Measurements from ENCODE around the gene CHP2.

The CHP2 gene

GRCh38 chr16:23706439-23706838, 48.4 kb upstream of the CHP2 start (continued):
- TF ChIP-seq ZNF830 (tag by site-specific recombination; IDR thresholded peaks at IDR 0.05; ENCODE audit: low read depth) (no peak), ZNF398 (tag by site-specific recombination; IDR thresholded peaks at IDR 0.05) (no peak), ZNF26 (tag by site-specific recombination; IDR thresholded peaks at IDR 0.05) (no peak), ZNF596 (tag by site-specific recombination; IDR thresholded peaks at IDR 0.05) (no peak)

- ChIA-PET POLR2A (no interaction called here), CTCF (interaction anchor here (1.1 to 1.7 kb wide), 2 partner anchors 8 to 18 kb away, joined by 3 to 4 read pairs; no protein-coding TSS in a partner anchor)
- peak; percentile 84 for TF ChIP-seq SETDB1 (IDR thresholded peaks at IDR 0.05; ENCODE audit: insufficient read length, low read length)
- no peak for TF ChIP-seq MYNN (tag by site-specific recombination; IDR thresholded peaks at IDR 0.05; ENCODE audit: borderline replicate concordance)
- peak; percentile 61; the same call in 1 of the 2 replicates for TF ChIP-seq TRIM28 (IDR thresholded peaks at IDR 0.05; ENCODE audit: borderline replicate concordance, low read length)
- no peak for TF ChIP-seq SP3 (tag by site-specific recombination; IDR thresholded peaks at IDR 0.05)
- TF ChIP-seq BCL11A (tag by site-specific recombination; IDR thresholded peaks at IDR 0.05; ENCODE audit: low read depth): no peak
- TF ChIP-seq ZNF645 (tag by site-specific recombination; IDR thresholded peaks at IDR 0.05): no peak
- no peak overlapping the region for H3K4me3 ChIP-seq (ENCODE audit: low read depth, low read length)
- no peaks in the 10 kb centered on the region for H3K36me3 ChIP-seq (ENCODE audit: control insufficient read depth in 2 of 2, insufficient read depth in 1 of 2, low read length in 2 of 2)
- H3K4me1 ChIP-seq (ENCODE audit: control insufficient read depth, insufficient read depth, low read length): no peaks in the 10 kb centered on the region
- H3K27ac ChIP-seq (ENCODE audit: extremely low read depth, low read depth, low read length): no peak overlapping the region
- no peaks in the 10 kb centered on the region for H3K9me3 ChIP-seq (ENCODE audit: control insufficient read depth, insufficient read depth, low read depth, low read length)
Observed at GRCh38 chr16:23709536-23709935, 45.3 kb upstream of the CHP2 start.

- no peak overlapping the region for H3K4me3 ChIP-seq (ENCODE audit: low read depth, low read length)
- H3K4me1 ChIP-seq (ENCODE audit: control insufficient read depth, insufficient read depth, low read length): no peaks in the 10 kb centered on the region
- TF ChIP-seq ZNF274 (IDR thresholded peaks at IDR 0.05; ENCODE audit: low read length) (no peak), ZNF274 (tag by site-specific recombination; IDR thresholded peaks at IDR 0.05; ENCODE audit: borderline replicate concordance) (no peak), SP3 (tag by site-specific recombination; IDR thresholded peaks at IDR 0.05) (no peak), ZNF132 (tag by site-specific recombination; IDR thresholded peaks at IDR 0.05; ENCODE audit: borderline replicate concordance) (no peak), ZSCAN30 (tag by site-specific recombination; IDR thresholded peaks at IDR 0.05) (no peak), ZNF785 (tag by site-specific recombination; IDR thresholded peaks at IDR 0.05) (no peak), SETDB1 (IDR thresholded peaks at IDR 0.05; ENCODE audit: insufficient read length, low read length) (no peak), ZSCAN5A (tag by site-specific recombination; IDR thresholded peaks at IDR 0.05) (no peak), ZSCAN16 (tag by site-specific recombination; IDR thresholded peaks at IDR 0.05) (no peak), ZNF677 (tag by site-specific recombination; IDR thresholded peaks at IDR 0.05) (no peak), ZNF2 (tag by site-specific recombination; IDR thresholded peaks at IDR 0.05) (no peak), ZNF791 (tag by site-specific recombination; IDR thresholded peaks at IDR 0.05) (no peak), ZSCAN23 (tag by site-specific recombination; IDR thresholded peaks at IDR 0.05) (no peak)
- H3K27ac ChIP-seq (ENCODE audit: extremely low read depth, low read depth, low read length): no peak overlapping the region
- H3K9me3 ChIP-seq (ENCODE audit: control insufficient read depth, insufficient read depth, low read depth, low read length): no peaks in the 10 kb centered on the region
- ChIA-PET CTCF (interaction anchor here (0.6 to 1.7 kb wide), 3 partner anchors 9 to 926 kb away, joined by 3 to 4 read pairs (median 3); no protein-coding TSS in a partner anchor), POLR2A (no interaction called here)
- no peaks in the 10 kb centered on the region for H3K36me3 ChIP-seq (ENCODE audit: control insufficient read depth in 2 of 2, insufficient read depth in 1 of 2, low read length in 2 of 2)
Observed at GRCh38 chr16:23710008-23710407, 44.8 kb upstream of the CHP2 start.

Data from HEK293 (cell line).